DLD1 (cell line): ENCODE data around the gene RPS6KA4.
"Not testable (repeated sequence)": the region's sequence is repeated elsewhere in the genome, so short reads cannot be mapped to it uniquely, and the experiment has no call there.

Experiments used
- in situ Hi-C: cut with HindIII; loops from 2 replicates; pipeline ENCODE4 v1.10.0; 2017; ENCODE audit warnings: low sequenced_read_pairs

RPS6KA4 gene

GRCh38 chr11:64358907-64359711 lies at the start of gene RPS6KA4:
TSS of gene RPS6KA4 (plus strand) at chr11:64359162. CDS start at chr11:64359236, 74 bp downstream.
- in situ Hi-C loops = no loop called here

- in situ Hi-C loops = no loop called here
These were observed 46.0 kb upstream of the RPS6KA4 start for GRCh38 chr11:64312947-64313346.

- in situ Hi-C loops = no loop called here
These were observed 45.3 kb upstream of the RPS6KA4 start for GRCh38 chr11:64313491-64314145.

GRCh38 chr11:64314146-64314804 lies 44.7 kb upstream of the RPS6KA4 start:
- in situ Hi-C loops = no loop called here

- in situ Hi-C loops = no loop called here
These were observed 44.0 kb upstream of the RPS6KA4 start for GRCh38 chr11:64314805-64315561.

GRCh38 chr11:64315667-64316526 lies 43.1 kb upstream of the RPS6KA4 start:
- in situ Hi-C loops = not testable (repeated sequence)

- in situ Hi-C loops = no loop called here
These were observed 42.2 kb upstream of the RPS6KA4 start for GRCh38 chr11:64316672-64317324.

GRCh38 chr11:64317325-64317960 lies 41.5 kb upstream of the RPS6KA4 start, which contains the start of gene TRMT112:
TSS of gene TRMT112 (minus strand) at chr11:64317559. CDS start at chr11:64317526, 33 bp downstream.
- in situ Hi-C loops = no loop called here

- in situ Hi-C loops = no loop called here
These were observed 40.8 kb upstream of the RPS6KA4 start, which contains the start of gene PRDX5 for GRCh38 chr11:64317961-64318765. TSS of gene PRDX5 (plus strand) at chr11:64318121. CDS start at chr11:64318216, 95 bp downstream.

GRCh38 chr11:64318766-64319761 lies 39.9 kb upstream of the RPS6KA4 start:
- in situ Hi-C loops = no loop called here

GRCh38 chr11:64320556-64320955 lies 38.4 kb upstream of the RPS6KA4 start:
- in situ Hi-C loops = no loop called here

- in situ Hi-C loops = no loop called here
These were observed 37.9 kb upstream of the RPS6KA4 start for GRCh38 chr11:64321026-64321425.

- in situ Hi-C loops = no loop called here
These were observed 37.4 kb upstream of the RPS6KA4 start for GRCh38 chr11:64321533-64321932.

- in situ Hi-C loops = no loop called here
These were observed 36.1 kb upstream of the RPS6KA4 start for GRCh38 chr11:64322925-64323260.

- in situ Hi-C loops = no loop called here
These were observed 35.6 kb upstream of the RPS6KA4 start for GRCh38 chr11:64323373-64323772.

GRCh38 chr11:64323984-64324383 lies 35.0 kb upstream of the RPS6KA4 start:
- in situ Hi-C loops = not testable (repeated sequence)
